Kidney epithelial cell (primary cell): ENCODE results near the gene ANKRD31. TPM values are rescaled to one million over a fixed set of nuclear protein-coding genes. Genes with fewer than 3 reads are reported as not detected.
"Not testable (repeated sequence)": the region's sequence is repeated elsewhere in the genome, so short reads cannot be mapped to it uniquely, and the experiment has no call there.

Experiments used
- DNase-seq: peaks from one replicate; pipeline ENCODE4 v3.0.0-alpha.2; 2010; ENCODE audit warnings: low read depth
- H3K27me3 ChIP-seq: 2 replicates; pipeline ENCODE4 v1.6.0; 2011; ENCODE audit warnings: low read length; ENCODE audit not compliant: control insufficient read depth, insufficient read depth
- H3K36me3 ChIP-seq: 2 replicates; pipeline ENCODE4 v1.5.1; 2011; ENCODE audit warnings: low read length; ENCODE audit not compliant: control insufficient read depth, insufficient read depth
- H3K4me3 ChIP-seq: 2 replicates; pipeline ENCODE4 v1.5.1; 2011; ENCODE audit warnings: low read depth, mild to moderate bottlenecking, control low read depth, low read length
- total RNA-seq: library from RNA; depleted of rRNA; stranded (reverse); fragments of >200 nt; gene quantifications from 2 replicates; pipeline ENCODE4 v1.2.3, GENCODE V29; 2015
- TF ChIP-seq, protein P1 (sequence below): IDR thresholded peaks from 2 replicates; pipeline ENCODE4 v1.5.1; 2011; ENCODE audit warnings: mild to moderate bottlenecking, moderate library complexity, low read length, control low read depth, inconsistent platforms; ENCODE audit not compliant: insufficient read depth, poor library complexity, severe bottlenecking

The ANKRD31 gene
- total RNA-seq, 1 donor from 2014 or later, result 0.21 TPM

DNA sequence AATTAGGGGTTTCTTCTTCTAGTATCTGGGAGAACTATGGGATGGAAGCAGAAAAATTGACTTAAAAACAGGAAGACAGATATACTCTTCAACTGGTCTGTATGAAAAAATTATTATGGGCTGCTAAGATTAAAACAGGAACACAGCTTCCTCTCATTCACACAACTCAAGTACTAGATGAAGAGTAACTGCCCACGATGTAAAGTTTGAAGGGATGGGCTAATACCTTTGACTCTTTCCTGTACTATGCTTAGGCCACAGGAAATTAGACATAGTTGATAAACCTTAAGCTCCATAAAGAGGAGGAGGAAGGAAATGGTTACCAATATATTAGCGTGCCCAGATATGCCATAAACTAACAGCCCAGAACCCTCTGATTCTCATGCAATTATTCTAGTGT, 88.6 kb downstream of the ANKRD31 start:
- Histone ChIP-seq H3K27me3 (no peaks in the 10 kb centered on the region), H3K36me3 (no peaks in the 10 kb centered on the region), H3K4me3 (no peak overlapping the region)
- TF ChIP-seq, protein P1, sequence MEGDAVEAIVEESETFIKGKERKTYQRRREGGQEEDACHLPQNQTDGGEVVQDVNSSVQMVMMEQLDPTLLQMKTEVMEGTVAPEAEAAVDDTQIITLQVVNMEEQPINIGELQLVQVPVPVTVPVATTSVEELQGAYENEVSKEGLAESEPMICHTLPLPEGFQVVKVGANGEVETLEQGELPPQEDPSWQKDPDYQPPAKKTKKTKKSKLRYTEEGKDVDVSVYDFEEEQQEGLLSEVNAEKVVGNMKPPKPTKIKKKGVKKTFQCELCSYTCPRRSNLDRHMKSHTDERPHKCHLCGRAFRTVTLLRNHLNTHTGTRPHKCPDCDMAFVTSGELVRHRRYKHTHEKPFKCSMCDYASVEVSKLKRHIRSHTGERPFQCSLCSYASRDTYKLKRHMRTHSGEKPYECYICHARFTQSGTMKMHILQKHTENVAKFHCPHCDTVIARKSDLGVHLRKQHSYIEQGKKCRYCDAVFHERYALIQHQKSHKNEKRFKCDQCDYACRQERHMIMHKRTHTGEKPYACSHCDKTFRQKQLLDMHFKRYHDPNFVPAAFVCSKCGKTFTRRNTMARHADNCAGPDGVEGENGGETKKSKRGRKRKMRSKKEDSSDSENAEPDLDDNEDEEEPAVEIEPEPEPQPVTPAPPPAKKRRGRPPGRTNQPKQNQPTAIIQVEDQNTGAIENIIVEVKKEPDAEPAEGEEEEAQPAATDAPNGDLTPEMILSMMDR, result no peak
- no peak for DNase-seq

- H3K27me3 ChIP-seq, result no peaks in the 10 kb centered on the region
- no peaks in the 10 kb centered on the region for H3K36me3 ChIP-seq
- TF ChIP-seq, protein P1, result no peak
- no peak for DNase-seq
- H3K4me3 ChIP-seq, result no peak overlapping the region
Observed at GRCh38 chr5:75142566-75143136, 94.0 kb downstream of the ANKRD31 start.

DNA sequence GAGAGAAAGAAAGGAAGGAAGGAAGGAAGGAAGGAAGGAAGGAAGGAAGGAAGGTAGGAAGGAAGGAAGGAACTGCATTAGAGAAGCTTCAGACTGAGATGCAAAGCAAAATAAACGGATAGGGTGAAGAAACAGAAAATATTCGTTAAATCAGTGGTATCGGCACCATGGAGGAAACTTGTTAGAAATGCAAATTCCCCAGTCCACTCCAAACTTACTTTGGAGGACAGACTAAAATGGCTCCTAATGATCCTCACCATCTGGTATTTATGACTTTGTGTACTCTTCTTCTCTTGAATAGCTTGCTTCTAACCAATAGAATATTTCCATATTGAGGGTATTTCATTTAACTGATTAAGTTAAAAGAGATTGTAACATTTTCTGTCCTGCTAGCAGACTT, 96.4 kb downstream of the ANKRD31 start:
- Histone ChIP-seq H3K4me3 (no peak overlapping the region), H3K36me3 (no peaks in the 10 kb centered on the region), H3K27me3 (no peaks in the 10 kb centered on the region)
- TF ChIP-seq, protein P1, result no peak
- no peak for DNase-seq

DNA sequence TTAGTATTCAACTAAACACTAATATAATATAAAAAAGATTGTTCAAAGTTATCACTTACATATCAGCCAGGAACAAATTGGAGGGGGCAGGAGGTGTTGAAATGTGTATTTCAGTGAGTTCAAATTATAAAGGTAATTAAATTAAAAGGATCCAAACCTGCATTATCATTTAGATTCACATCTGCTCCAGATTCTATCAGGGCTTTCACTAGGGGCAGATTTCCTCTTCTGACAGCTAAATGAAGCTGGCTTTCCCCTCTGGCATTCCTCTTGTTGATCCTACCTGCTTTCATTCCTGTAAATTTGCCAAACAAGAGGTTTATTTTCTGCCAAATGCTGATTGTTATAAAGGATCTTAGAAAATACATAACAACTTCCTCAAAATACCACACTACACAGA, 98.0 kb downstream of the ANKRD31 start:
- no peaks in the 10 kb centered on the region for H3K27me3 ChIP-seq
- TF ChIP-seq, protein P1, result no peak
- no peaks in the 10 kb centered on the region for H3K36me3 ChIP-seq
- no peak for DNase-seq
- H3K4me3 ChIP-seq, result no peak overlapping the region

GRCh38 chr5:75130818-75131349, 105.8 kb downstream of the ANKRD31 start:
- Histone ChIP-seq H3K27me3 (no peaks in the 10 kb centered on the region), H3K36me3 (no peaks in the 10 kb centered on the region), H3K4me3 (no peak overlapping the region)
- DNase-seq, result no peak
- TF ChIP-seq, protein P1, result no peak

DNA sequence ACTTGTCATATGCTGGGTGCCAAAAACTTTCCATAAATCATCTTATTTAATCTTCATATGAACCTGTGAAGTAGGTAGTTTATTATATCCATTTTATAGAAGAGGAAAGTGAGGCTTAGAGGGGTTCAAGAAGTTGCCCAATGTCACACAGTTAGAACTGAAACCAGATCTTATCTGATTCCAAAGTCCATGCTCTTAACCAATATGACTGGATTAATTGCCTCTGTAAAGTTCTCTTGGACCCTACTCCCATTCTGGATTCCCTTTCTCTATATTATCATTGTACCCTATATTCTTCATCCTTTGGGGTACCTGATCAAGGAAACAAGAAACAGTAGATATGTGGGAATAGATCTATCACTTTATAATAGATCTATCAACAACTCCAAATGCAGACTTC, 119.8 kb downstream of the ANKRD31 start:
- H3K4me3 ChIP-seq, result no peak overlapping the region
- TF ChIP-seq, protein P1, result no peak
- no peaks in the 10 kb centered on the region for H3K36me3 ChIP-seq
- no peak for DNase-seq
- no peaks in the 10 kb centered on the region for H3K27me3 ChIP-seq

- not testable (repeated sequence) for DNase-seq
Observed at GRCh38 chr5:75114311-75114710, 122.4 kb downstream of the ANKRD31 start.

More at GRCh38 chr5:75114311-75114710, 122.4 kb downstream of the ANKRD31 start:
- H3K36me3 ChIP-seq, H3K27me3 ChIP-seq, H3K4me3 ChIP-seq: not testable (repeated sequence)
